AG10803 (cell line): ENCODE measurements around the gene MGMT.
A peak's percentile ranks its signal among the peaks of the same experiment; 100 is the strongest.

Experiments used
- DNase-seq: peaks from one replicate; pipeline ENCODE4 v3.0.0; 2010; ENCODE audit warnings: low read depth
- H3K4me3 ChIP-seq: 2 replicates; pipeline ENCODE4 v1.5.1; 2011; ENCODE audit warnings: mild to moderate bottlenecking, low read length, control low read depth
- CTCF ChIP-seq: conservative IDR thresholded peaks from 2 replicates; pipeline ENCODE4 v1.5.1; 2011; ENCODE audit warnings: mild to moderate bottlenecking, low read length, control low read depth, inconsistent platforms

Gene MGMT

GRCh38 chr10:129662426-129662825 is 195.4 kb downstream of the MGMT start:
- TF ChIP-seq CTCF = peak; percentile 18; the same call in 1 of the 2 replicates
- peak; percentile 10 for DNase-seq
- H3K4me3 ChIP-seq = no peak overlapping the region

- TF ChIP-seq CTCF = no peak
- H3K4me3 ChIP-seq = no peak overlapping the region
- DNase-seq = no peak
Measured at GRCh38 chr10:129670124-129670523, 203.1 kb downstream of the MGMT start.

GRCh38 chr10:129673292-129673691 is 206.3 kb downstream of the MGMT start:
- TF ChIP-seq CTCF = no peak
- H3K4me3 ChIP-seq = no peak overlapping the region
- no peak for DNase-seq

GRCh38 chr10:129675027-129675769 is 208.2 kb downstream of the MGMT start:
- TF ChIP-seq CTCF = no peak
- DNase-seq = no peak
- H3K4me3 ChIP-seq = no peak overlapping the region

GRCh38 chr10:129676014-129676413 is 209.0 kb downstream of the MGMT start:
- DNase-seq = no peak

GRCh38 chr10:129677377-129677927 is 210.4 kb downstream of the MGMT start:
- H3K4me3 ChIP-seq = no peak overlapping the region
- no peak for TF ChIP-seq CTCF
- DNase-seq = no peak

More at GRCh38 chr10:129676014-129676413, 209.0 kb downstream of the MGMT start:
- no peak overlapping the region for H3K4me3 ChIP-seq
- TF ChIP-seq CTCF = no peak

- no peak for DNase-seq
- TF ChIP-seq CTCF = no peak
- H3K4me3 ChIP-seq = no peak overlapping the region
Measured at GRCh38 chr10:129678186-129678585, 211.1 kb downstream of the MGMT start.
